Activated naive CD4-positive, alpha-beta T cell treated with anti-CD3 and anti-CD28 coated beads for 36 hours (primary cell): ENCODE data around the gene SCUBE1. TPM values are rescaled to one million over a fixed set of nuclear protein-coding genes. Genes with fewer than 3 reads are reported as not detected.

ENCODE experiments used
- CTCF ChIA-PET: fragments of 350-600 bp; sonication (Branson Sonifier 250); formaldehyde crosslinking; loops from one replicate; lab custom pipeline; 2021; ENCODE audit warnings: antibody characterized with exemption; lab: Charles Lee
- DNase-seq: peaks from one replicate; pipeline ENCODE4 v3.0.0-alpha.2; 2020
- H3K27ac Mint-ChIP-seq: one replicate; pipeline ENCODE4 v1.8.0; 2021; ENCODE audit warnings: mild to moderate bottlenecking, mixed read lengths
- H3K27me3 Mint-ChIP-seq: one replicate; pipeline ENCODE4 v1.8.0; 2021; ENCODE audit warnings: low read depth, mixed read lengths
- H3K36me3 Mint-ChIP-seq: one replicate; pipeline ENCODE4 v1.8.0; 2021; ENCODE audit warnings: low read depth, mixed read lengths
- H3K4me1 Mint-ChIP-seq: one replicate; pipeline ENCODE4 v1.8.0; 2021; ENCODE audit warnings: low read depth, mixed read lengths
- H3K4me3 Mint-ChIP-seq: one replicate; pipeline ENCODE4 v1.8.0; 2021; ENCODE audit warnings: mild to moderate bottlenecking, moderate library complexity, mixed read lengths
- H3K9me3 Mint-ChIP-seq: one replicate; pipeline ENCODE4 v1.8.0; 2021; ENCODE audit warnings: mixed read lengths
- intact Hi-C: fragments of 100-400 bp; cut with micrococcal nuclease; formaldehyde crosslinking; loops from one replicate; pipeline ENCODE4 v1.15.1; 2023
- total RNA-seq, 2 experiments: library from RNA; stranded (reverse); gene quantifications; one replicate each; pipeline ENCODE4 v1.2.3, GENCODE V29; 2021

SCUBE1 gene
- total RNA-seq, 2 experiments from 2014 or later = not detected

DNA sequence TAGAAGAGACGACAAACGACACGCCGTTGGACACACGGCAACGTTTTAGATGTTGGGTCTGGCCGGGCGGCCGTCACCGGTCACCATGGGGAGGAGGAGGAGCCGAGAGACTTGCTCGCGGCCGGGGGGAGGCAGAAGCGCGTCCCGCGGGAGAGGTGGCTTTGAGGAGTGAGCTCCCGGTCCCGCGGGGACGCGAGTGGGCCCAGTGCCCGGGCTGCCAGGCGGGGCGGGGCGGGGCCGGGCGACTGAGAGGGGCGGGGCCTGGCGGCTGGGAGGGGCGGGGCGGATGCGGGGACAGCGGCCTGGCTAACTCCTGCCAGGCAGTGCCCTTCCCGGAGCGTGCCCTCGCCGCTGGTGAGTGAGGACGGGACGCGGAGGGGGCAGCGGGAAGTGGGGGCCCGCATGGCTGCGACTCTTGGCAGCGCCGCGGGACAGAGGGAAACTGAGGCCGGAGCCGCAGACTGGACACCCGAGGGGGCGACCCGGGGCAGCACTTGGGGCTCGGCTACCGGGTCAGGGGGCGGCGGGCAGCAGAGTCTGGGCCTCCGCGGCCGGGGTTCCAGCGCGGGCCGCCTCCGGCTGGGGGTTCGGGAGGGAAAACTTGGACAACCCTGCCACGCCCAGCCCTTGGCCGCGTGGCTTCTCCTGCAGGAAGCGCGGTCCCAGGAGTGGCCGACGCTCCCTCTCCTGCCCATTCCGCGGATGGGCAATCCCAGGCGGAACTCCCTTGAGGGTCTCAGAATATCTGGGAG lies 191.7 kb downstream of the SCUBE1 start, which contains the start of gene TSPO:
Gene TSPO (plus strand): TSS at position 309 of the 752 bp plus-strand sequence. CDS start 7,680 bp downstream, outside the sequence.
- CTCF ChIA-PET = no interaction called here
- peaks cover 33% of the 10 kb centered on the region for H3K4me1 Mint-ChIP-seq
- H3K27me3 Mint-ChIP-seq = no peaks in the 10 kb centered on the region
- peak; percentile 57 for DNase-seq
- peak within 1 kb of the TSS; percentile 80 for H3K27ac Mint-ChIP-seq
- H3K36me3 Mint-ChIP-seq = peaks cover 1% of the 10 kb centered on the region
- intact Hi-C loops = loop anchor here (2.0 kb wide), 2 partner anchors 35 to 41 kb away; partner anchors contain the start of genes BIK and TTLL12
- no peaks in the 10 kb centered on the region for H3K9me3 Mint-ChIP-seq
- peak within 1 kb of the TSS; percentile 86 for H3K4me3 Mint-ChIP-seq

DNA sequence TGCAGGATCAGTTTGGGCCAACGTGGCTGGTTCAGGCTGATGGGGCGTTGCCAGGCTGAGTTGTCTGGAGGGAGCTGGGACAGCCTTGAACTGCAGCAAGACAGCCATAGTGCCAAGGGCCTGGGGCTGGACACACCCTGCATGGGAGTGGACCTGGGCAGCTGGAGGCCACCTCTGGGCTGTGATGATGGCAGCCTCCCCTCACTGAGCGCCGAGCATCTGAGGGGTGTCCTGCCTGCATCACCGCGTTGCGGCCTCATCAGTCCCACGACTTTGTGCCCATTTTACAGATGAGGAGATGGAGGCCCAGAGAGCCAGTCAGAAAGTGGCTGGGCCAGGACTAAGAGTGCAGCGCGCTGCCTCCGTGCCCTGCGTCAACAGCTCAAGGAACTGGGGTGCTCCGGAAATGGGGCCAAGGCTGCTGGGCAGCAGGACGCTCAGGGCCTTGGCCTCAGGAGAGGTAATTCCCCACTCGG lies 192.4 kb downstream of the SCUBE1 start:
- peak overlapping the region; percentile 86 for H3K4me3 Mint-ChIP-seq
- H3K36me3 Mint-ChIP-seq = peaks cover 1% of the 10 kb centered on the region
- no peak for DNase-seq
- H3K9me3 Mint-ChIP-seq = no peaks in the 10 kb centered on the region
- no peaks in the 10 kb centered on the region for H3K27me3 Mint-ChIP-seq
- H3K4me1 Mint-ChIP-seq = peaks cover 31% of the 10 kb centered on the region
- CTCF ChIA-PET = no interaction called here
- intact Hi-C loops = loop anchor here (2.0 kb wide), 1 partner anchor 36 kb away; the partner anchor contains the start of gene TTLL12
- peak overlapping the region; percentile 80 for H3K27ac Mint-ChIP-seq

DNA sequence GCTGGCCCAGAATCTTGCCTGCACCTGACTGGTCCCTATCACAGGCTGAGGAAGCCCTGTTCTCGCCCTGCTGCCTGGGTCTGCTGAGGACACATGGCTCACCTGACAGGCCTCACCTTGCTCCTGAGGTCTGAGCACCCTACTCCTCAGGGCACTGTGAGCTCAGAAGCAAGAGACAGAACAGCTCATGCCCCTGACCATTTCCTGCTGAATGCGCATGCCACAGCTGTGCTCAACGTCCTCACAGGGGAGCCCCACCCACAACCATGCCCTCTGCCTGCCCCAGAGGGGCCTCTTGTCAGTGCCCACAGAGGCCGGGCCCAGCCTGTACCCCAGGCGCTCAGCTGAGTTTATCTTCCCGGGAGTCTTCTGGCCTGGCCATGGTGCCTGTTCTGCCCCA lies 194.6 kb downstream of the SCUBE1 start:
- CTCF ChIA-PET = interaction anchor here (0.6 kb wide), 1 partner anchor 230 kb away, joined by 3 read pairs; no protein-coding TSS in a partner anchor
- H3K4me3 Mint-ChIP-seq = no peak overlapping the region
- H3K27me3 Mint-ChIP-seq = no peaks in the 10 kb centered on the region
- no peak for DNase-seq
- H3K9me3 Mint-ChIP-seq = no peaks in the 10 kb centered on the region
- H3K36me3 Mint-ChIP-seq = peaks cover 1% of the 10 kb centered on the region
- H3K27ac Mint-ChIP-seq = peak overlapping the region; percentile 36
- intact Hi-C loops = no loop called here
- peaks cover 26% of the 10 kb centered on the region for H3K4me1 Mint-ChIP-seq

DNA sequence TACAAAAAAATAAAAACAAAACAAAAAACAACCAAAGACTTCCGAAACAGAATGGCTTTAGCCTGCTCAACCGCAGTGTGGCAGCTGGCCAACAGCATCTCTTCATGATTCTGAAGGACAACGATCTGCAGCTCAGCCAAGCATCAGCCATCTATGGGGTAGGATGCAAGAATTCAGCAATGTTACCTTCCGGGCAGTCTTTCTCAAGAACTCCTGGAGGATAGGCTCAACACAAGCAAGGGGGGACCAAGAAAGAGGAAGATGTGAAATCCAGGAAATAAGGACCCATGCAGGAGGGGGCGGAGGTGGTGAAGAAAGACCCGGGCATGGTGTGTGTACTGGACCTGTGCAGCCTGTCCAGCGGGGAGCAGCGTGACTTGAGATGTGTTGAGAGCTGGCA lies 195.4 kb downstream of the SCUBE1 start:
- no peaks in the 10 kb centered on the region for H3K9me3 Mint-ChIP-seq
- intact Hi-C loops = no loop called here
- H3K4me3 Mint-ChIP-seq = peak overlapping the region; percentile 30
- CTCF ChIA-PET = interaction anchor here (0.7 to 1.4 kb wide), 2 partner anchors 11 to 40 kb away, joined by 3 to 5 read pairs; no protein-coding TSS in a partner anchor
- H3K36me3 Mint-ChIP-seq = peaks cover 1% of the 10 kb centered on the region
- H3K4me1 Mint-ChIP-seq = peaks cover 24% of the 10 kb centered on the region
- H3K27me3 Mint-ChIP-seq = no peaks in the 10 kb centered on the region
- H3K27ac Mint-ChIP-seq = peak overlapping the region; percentile 69
- no peak for DNase-seq

Other genes with a start within 250 kb of the SCUBE1 start
- gene BIK, start 232.6 kb downstream of the SCUBE1 start, total RNA-seq = 1 to 10 TPM; 2.0 to 2.5 TPM
- gene MCAT, start 200.0 kb downstream of the SCUBE1 start, total RNA-seq = 10 to 100 TPM in 1 of 2 experiments, 1 to 10 TPM in 1; 10.0 to 10.5 TPM
- 100 to 1,000 TPM; 112 to 121 TPM for gene TSPO, start 191.8 kb downstream of the SCUBE1 start, total RNA-seq
- gene TTLL12, start 156.2 kb downstream of the SCUBE1 start, total RNA-seq = 10 to 100 TPM; 63.1 to 64.6 TPM
- gene MPPED1, start 68.6 kb upstream of the SCUBE1 start, total RNA-seq = not detected